HepG2 (cell line): ENCODE data around the gene CFAP61. TPM values are rescaled to one million over a fixed set of nuclear protein-coding genes. Genes with fewer than 3 reads are reported as not detected.

Source experiments
- ATAC-seq: fragments of 200-7000 bp; cut with Tn5 transposase; 3 replicates; pipeline ENCODE4 v1.9.1; 2020; ENCODE audit warnings: mild to moderate bottlenecking, moderate library complexity
- BruUV-seq: library from RNA; stranded (reverse); fragments of 400-500 nt; replicated peaks from 2 replicates; lab custom pipeline; 2021; lab: Mats Ljungman, UMichigan
- CTCF ChIA-PET: fragments of 300-600 bp; formaldehyde crosslinking; extraction: SDS; loops from one replicate; lab custom pipeline; 2021; ENCODE audit warnings: low total read pairs, inconsistent platforms, low intra/inter-chr PET ratio; lab: Yijun Ruan, JAX
- POLR2A ChIA-PET: fragments of 350-600 bp; sonication (Branson Sonifier 250); formaldehyde crosslinking; loops from one replicate; lab custom pipeline; 2020; ENCODE audit warnings: antibody characterized with exemption, inconsistent platforms; lab: Yijun Ruan, JAX
- DNase-seq: peaks from one replicate; pipeline ENCODE4 v3.0.0-alpha.2; 2015; ENCODE audit warnings: low spot score
- FAIRE-seq: peaks from 3 replicates; lab custom pipeline; 2011; peaks lifted over from hg19 to GRCh38; lab: Jason Lieb, UNC
- H2AFZ ChIP-seq: one replicate; pipeline ENCODE4 v1.6.1; 2011; ENCODE audit warnings: low read length, inconsistent platforms
- H3K27ac ChIP-seq: fragments of 300-600 bp; 3 replicates; pipeline ENCODE4 v1.8.0; 2011; ENCODE audit warnings: mixed run types, mild to moderate bottlenecking, mixed read lengths, low read length, inconsistent platforms; ENCODE audit not compliant: insufficient read depth; ENCODE audit errors: extremely low read length
- H3K27me3 ChIP-seq, 2 experiments: fragments of 200-600 bp in 1 of 2; 2 replicates in 1 of 2; 3 replicates in 1 of 2; pipeline versions ENCODE4 v1.6.0 to v1.8.0; 2011; ENCODE audit warnings: low read length in 2 of 2, mild to moderate bottlenecking in 2 of 2, moderate library complexity in 2 of 2, inconsistent platforms in 1 of 2; ENCODE audit not compliant: insufficient read depth in 2 of 2, control insufficient read depth in 1 of 2
- H3K36me3 ChIP-seq, 2 experiments: fragments of 200-600 bp in 1 of 2; replicated peaks in 1 of 2; 2 replicates in 1 of 2; 3 replicates in 1 of 2; pipeline versions ENCODE4 v1.5.1 to v1.8.0; 2011; ENCODE audit warnings: low read length in 2 of 2, inconsistent platforms in 1 of 2; ENCODE audit not compliant: insufficient read depth in 2 of 2, control insufficient read depth in 1 of 2
- H3K4me1 ChIP-seq: 2 replicates; pipeline ENCODE4 v1.5.1; 2012; ENCODE audit warnings: low read length, inconsistent platforms; ENCODE audit not compliant: insufficient read depth
- H3K4me2 ChIP-seq: 2 replicates; pipeline ENCODE4 v1.6.0; 2011; ENCODE audit warnings: low read depth, low read length, inconsistent platforms
- H3K4me3 ChIP-seq, 3 experiments: fragments of 200-600 bp in 1 of 3; sonication (generic), shearing (Covaris generic) in 1 of 3; replicated peaks in 1 of 3; 2 replicates each; pipeline ENCODE4 v1.5.1; 2011 to 2016; ENCODE audit warnings: low read length in 3 of 3, inconsistent platforms in 2 of 3, low read depth in 2 of 3, mild to moderate bottlenecking in 2 of 3, control low read depth in 1 of 3, mixed read lengths in 1 of 3; ENCODE audit not compliant: insufficient read depth in 1 of 3
- H3K79me2 ChIP-seq: one replicate; pipeline ENCODE4 v1.6.1; 2011; ENCODE audit warnings: low read length, inconsistent platforms; ENCODE audit not compliant: insufficient read depth
- H3K9ac ChIP-seq: 2 replicates; pipeline ENCODE4 v1.6.0; 2011; ENCODE audit warnings: mild to moderate bottlenecking, low read depth, low read length, inconsistent platforms; ENCODE audit not compliant: insufficient read depth
- H3K9me3 ChIP-seq: 2 replicates; pipeline ENCODE4 v1.5.1; 2012; ENCODE audit warnings: mild to moderate bottlenecking, low read length
- H4K20me1 ChIP-seq: 2 replicates; pipeline ENCODE4 v1.6.0; 2011; ENCODE audit warnings: inconsistent platforms, mild to moderate bottlenecking, low read length, moderate library complexity; ENCODE audit not compliant: insufficient read depth
- AHR ChIP-seq: IDR thresholded peaks from 2 replicates; pipeline ENCODE4 v1.6.1; 2018; ENCODE audit warnings: missing genetic modification reagents, missing compliant biosample characterization
- EP300 ChIP-seq, 3 experiments: sonication (generic) in 1 of 3; formaldehyde crosslinking in 1 of 3; IDR thresholded peaks; 2 replicates each; pipeline versions ENCODE4 v1.5.1 to v1.6.1; 2011 to 2020; ENCODE audit warnings: low read depth in 2 of 3, low read length in 2 of 3, borderline replicate concordance in 1 of 3, improper control_type of control experiment in 1 of 3, mild to moderate bottlenecking in 1 of 3, missing genetic modification reagents in 1 of 3, moderate library complexity in 1 of 3
- TCF12 ChIP-seq, 2 experiments: fragments of 450-650 bp in 1 of 2; sonication (generic) in 1 of 2; formaldehyde crosslinking in 1 of 2; IDR thresholded peaks; 2 replicates each; pipeline versions ENCODE4 v1.6.1 to v1.8.0; 2017 to 2022; ENCODE audit warnings: antibody characterized with exemption in 1 of 2, mild to moderate bottlenecking in 1 of 2, missing genetic modification reagents in 1 of 2, moderate library complexity in 1 of 2
- TEAD3 ChIP-seq: optimal IDR thresholded peaks from 2 replicates; pipeline ENCODE3; 2016; ENCODE audit warnings: borderline replicate concordance
- ZNF180 ChIP-seq: sonication (generic); formaldehyde crosslinking; IDR thresholded peaks from 2 replicates; pipeline ENCODE4 v1.4.0; 2020; ENCODE audit warnings: low read depth, missing genetic modification reagents, borderline replicate concordance
- ZNF549 ChIP-seq: sonication (generic); formaldehyde crosslinking; IDR thresholded peaks from 2 replicates; pipeline ENCODE4 v1.5.0; 2020; ENCODE audit warnings: missing genetic modification reagents
- ZNF816 ChIP-seq: sonication (generic); formaldehyde crosslinking; IDR thresholded peaks from 2 replicates; pipeline ENCODE4 v1.8.0; 2022; ENCODE audit warnings: missing genetic modification reagents, mild to moderate bottlenecking, borderline replicate concordance
- WGBS: methylation state at CpG from one replicate; pipeline ENCODE4 v1.1.6; 2017; ENCODE audit warnings: low lambda C conversion rate; 5-methylcytosine and 5-hydroxymethylcytosine counted together
- in situ Hi-C: cut with HindIII; loops from 2 replicates; pipeline ENCODE4 v1.10.0; 2017; ENCODE audit warnings: low pct_unique_long_range_greater_than_20kb; ENCODE audit not compliant: extremely low pct_ligation_motif_present
- intact Hi-C: fragments of 100-400 bp; cut with micrococcal nuclease; formaldehyde crosslinking; loops from one replicate; pipeline ENCODE4 v1.10.0; 2022; ENCODE audit not compliant: unreplicated experiment
- polyA plus RNA-seq, 8 experiments: library from polyadenylated mRNA; depleted of rRNA in 3 of 8; stranded (reverse) in 7 of 8; unstranded in 1 of 8; fragments of >200 nt; fragmentation: Illumina TruSeq in 4 of 8; extraction: Trizol in 4 of 8; gene quantifications; 2 replicates each; pipeline versions ENCODE4 v1.2.1 to v1.2.3, GENCODE V29; 2011 to 2016; ENCODE audit warnings: low read depth in 4 of 8, missing spikeins in 1 of 8, mixed read lengths in 1 of 8; ENCODE audit not compliant: insufficient read depth in 1 of 8
- total RNA-seq, 5 experiments: library from RNA; depleted of rRNA; stranded (reverse); fragments of >200 nt; fragmentation: Illumina TruSeq; extraction: Trizol; gene quantifications; 2 replicates each; pipeline ENCODE4 v1.2.3, GENCODE V29; 2016; ENCODE audit warnings: low read depth in 1 of 5
- TF ChIP-seq, protein P1 (sequence below): sonication (generic); formaldehyde crosslinking; IDR thresholded peaks from 2 replicates; pipeline ENCODE4 v1.4.0; 2020; ENCODE audit warnings: mild to moderate bottlenecking, missing genetic modification reagents

CFAP61 gene
- total and polyA plus RNA-seq, 2 of the 13 experiments (the other 11 are each of a cell fraction or from before 2014, with no cell fraction given): 0.27 TPM; not detected in 1

DNA sequence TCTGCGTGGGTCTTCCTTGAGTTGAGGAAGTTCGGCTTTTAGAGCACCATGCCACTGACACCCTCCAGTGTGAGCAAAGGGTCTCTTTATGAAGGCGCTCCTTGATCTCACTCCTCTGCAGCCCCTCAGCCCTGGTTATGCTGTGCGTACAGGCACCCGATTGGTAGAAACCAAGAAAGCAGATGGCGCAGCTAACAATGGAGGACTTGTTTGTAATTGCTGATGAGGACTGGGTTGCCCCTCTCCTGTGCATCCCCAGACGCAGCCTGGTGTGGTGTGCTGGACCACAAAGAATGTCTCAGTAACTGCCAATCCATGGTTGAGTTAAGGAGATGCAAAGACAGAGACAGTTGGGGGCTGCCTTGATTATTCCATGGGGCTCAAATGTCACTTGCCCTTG lies 345.8 kb downstream of the CFAP61 start:
- 96% methylated on average over 7 of the region's 7 CpGs for WGBS
- Histone ChIP-seq H3K27me3 (no peaks in the 10 kb centered on the region), H3K36me3 (no peaks in the 10 kb centered on the region; a peak in 1 of 5 replicates), H3K79me2 (no peaks in the 10 kb centered on the region), H4K20me1 (no peaks in the 10 kb centered on the region), H3K4me2 (no peak overlapping the region), H3K9me3 (no peaks in the 10 kb centered on the region), H3K4me3 (no peak overlapping the region), H3K9ac (no peak overlapping the region), H3K27ac (no peak overlapping the region), H3K4me1 (peaks cover 12% of the 10 kb centered on the region), H2AFZ (no peak overlapping the region)
- POLR2A ChIA-PET: no interaction called here
- intact Hi-C loops: no loop called here
- FAIRE-seq (no peak), DNase-seq (no peak)
- CTCF ChIA-PET: no interaction called here
- in situ Hi-C loops: no loop called here
- TF ChIP-seq AHR (CRISPR knock-in tag): no peak
- TF ChIP-seq ZNF816 (CRISPR knock-in tag): no peak
- TF ChIP-seq TCF12 (IDR thresholded peaks at IDR 0.05): no peak
- TF ChIP-seq TCF12 (CRISPR knock-in tag; IDR thresholded peaks at IDR 0.05): no peak
- no peak for TF ChIP-seq ZNF549 (CRISPR knock-in tag)
- TF ChIP-seq, protein P1, sequence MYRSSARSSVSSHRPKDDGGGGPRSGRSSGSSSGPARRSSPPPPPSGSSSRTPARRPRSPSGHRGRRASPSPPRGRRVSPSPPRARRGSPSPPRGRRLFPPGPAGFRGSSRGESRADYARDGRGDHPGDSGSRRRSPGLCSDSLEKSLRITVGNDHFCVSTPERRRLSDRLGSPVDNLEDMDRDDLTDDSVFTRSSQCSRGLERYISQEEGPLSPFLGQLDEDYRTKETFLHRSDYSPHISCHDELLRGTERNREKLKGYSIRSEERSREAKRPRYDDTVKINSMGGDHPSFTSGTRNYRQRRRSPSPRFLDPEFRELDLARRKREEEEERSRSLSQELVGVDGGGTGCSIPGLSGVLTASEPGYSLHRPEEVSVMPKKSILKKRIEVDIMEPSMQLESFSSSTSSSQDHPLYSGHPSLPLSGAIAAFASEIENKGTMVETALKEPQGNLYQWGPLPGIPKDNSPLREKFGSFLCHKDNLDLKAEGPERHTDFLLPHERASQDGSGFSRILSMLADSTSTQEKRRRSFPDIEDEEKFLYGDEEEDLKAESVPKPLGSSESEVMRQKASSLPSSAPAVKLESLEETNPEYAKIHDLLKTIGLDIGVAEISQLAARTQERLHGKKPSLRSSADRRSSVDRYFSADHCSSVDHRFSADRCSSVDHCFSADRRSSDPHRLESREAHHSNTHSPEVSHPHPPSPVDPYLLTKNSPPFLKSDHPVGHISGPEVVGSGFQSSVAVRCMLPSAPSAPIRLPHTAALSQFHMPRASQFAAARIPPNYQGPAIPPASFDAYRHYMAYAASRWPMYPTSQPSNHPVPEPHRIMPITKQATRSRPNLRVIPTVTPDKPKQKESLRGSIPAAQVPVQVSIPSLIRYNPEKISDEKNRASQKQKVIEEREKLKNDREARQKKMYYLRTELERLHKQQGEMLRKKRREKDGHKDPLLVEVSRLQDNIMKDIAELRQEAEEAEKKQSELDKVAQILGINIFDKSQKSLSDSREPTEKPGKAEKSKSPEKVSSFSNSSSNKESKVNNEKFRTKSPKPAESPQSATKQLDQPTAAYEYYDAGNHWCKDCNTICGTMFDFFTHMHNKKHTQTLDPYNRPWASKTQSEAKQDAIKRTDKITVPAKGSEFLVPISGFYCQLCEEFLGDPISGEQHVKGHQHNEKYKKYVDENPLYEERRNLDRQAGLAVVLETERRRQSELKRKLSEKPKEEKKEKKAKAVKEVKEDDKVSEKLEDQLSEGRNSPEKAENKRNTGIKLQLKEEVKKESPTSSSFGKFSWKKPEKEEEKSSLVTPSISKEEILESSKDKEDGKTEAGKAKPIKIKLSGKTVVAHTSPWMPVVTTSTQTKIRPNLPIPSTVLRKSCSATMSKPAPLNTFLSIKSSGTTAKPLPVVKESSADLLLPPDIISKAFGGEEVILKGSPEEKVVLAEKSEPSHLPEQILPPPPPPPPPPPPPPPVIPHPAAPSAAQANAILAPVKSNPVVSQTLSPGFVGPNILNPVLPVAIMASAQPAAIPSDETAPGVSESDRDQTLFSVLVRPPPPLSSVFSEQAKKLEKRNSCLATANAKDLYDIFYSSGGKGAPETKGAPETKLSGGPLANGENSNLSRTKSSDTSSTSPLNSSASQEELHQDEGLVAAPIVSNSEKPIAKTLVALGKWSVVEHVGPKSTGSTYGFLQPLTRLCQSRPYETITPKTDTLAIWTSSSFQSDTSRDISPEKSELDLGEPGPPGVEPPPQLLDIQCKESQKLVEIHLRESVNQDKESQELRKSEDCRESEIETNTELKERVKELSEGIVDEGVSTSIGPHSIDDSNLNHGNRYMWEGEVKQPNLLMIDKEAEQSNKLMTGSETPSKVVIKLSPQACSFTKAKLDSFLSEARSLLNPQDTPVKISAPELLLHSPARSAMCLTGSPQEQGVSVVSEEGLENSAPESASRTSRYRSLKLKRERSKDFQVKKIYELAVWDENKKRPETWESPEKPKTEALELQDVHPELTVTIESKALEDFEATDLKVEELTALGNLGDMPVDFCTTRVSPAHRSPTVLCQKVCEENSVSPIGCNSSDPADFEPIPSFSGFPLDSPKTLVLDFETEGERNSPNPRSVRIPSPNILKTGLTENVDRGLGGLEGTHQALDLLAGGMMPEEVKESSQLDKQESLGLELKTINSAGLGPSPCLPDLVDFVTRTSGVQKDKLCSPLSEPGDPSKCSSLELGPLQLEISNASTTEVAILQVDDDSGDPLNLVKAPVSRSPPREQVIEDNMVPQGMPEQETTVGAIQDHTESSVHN: no peak
- TF ChIP-seq EP300 (IDR thresholded peaks at IDR 0.05; ENCODE audit: low read depth in 2 of 2, low read length in 2 of 2): no peak
- no peak for TF ChIP-seq EP300 (CRISPR knock-in tag; IDR thresholded peaks at IDR 0.05; ENCODE audit: borderline replicate concordance)
- TF ChIP-seq ZNF180: no peak
- TF ChIP-seq TEAD3: no peak
- TF ChIP-seq, all 625 proteins: peak for 0
- ATAC-seq: no peak
- BruUV-seq: no TSS peak
